IPS DF 6.9 (cell line): ENCODE measurements around the gene VARS2.
"Not testable (repeated sequence)": the region's sequence is repeated elsewhere in the genome, so short reads cannot be mapped to it uniquely, and the experiment has no call there.

Experiments
- DNase-seq: peaks from one replicate; pipeline ENCODE4 v3.0.0-alpha.2; 2013; ENCODE audit warnings: low read depth, low spot score
- H3K27ac ChIP-seq: one replicate; pipeline ENCODE4 v1.5.1; 2013; ENCODE audit warnings: low read length, control low read depth
- H3K27me3 ChIP-seq: 2 replicates; pipeline ENCODE4 v1.6.1; 2013; ENCODE audit warnings: mild to moderate bottlenecking, low read length; ENCODE audit not compliant: control insufficient read depth, insufficient read depth
- H3K36me3 ChIP-seq: 2 replicates; pipeline ENCODE4 v1.6.1; 2013; ENCODE audit warnings: low read length; ENCODE audit not compliant: control insufficient read depth, insufficient read depth
- H3K4me1 ChIP-seq: 2 replicates; pipeline ENCODE4 v1.6.1; 2013; ENCODE audit warnings: low read length; ENCODE audit not compliant: control insufficient read depth, insufficient read depth
- H3K4me3 ChIP-seq: 2 replicates; pipeline ENCODE4 v1.5.1; 2013; ENCODE audit warnings: mild to moderate bottlenecking, low read length
- H3K9me3 ChIP-seq: 2 replicates; pipeline ENCODE4 v1.6.1; 2013; ENCODE audit warnings: low read length, inconsistent platforms; ENCODE audit not compliant: control insufficient read depth, insufficient read depth
- WGBS: extraction: QIAGEN DNeasy Blood & Tissue Kit; methylation state at CpG from one replicate; pipeline ENCODE4 v1.1.7; 2013; ENCODE audit warnings: mixed read lengths, missing lambda C conversion rate; ENCODE audit not compliant: insufficient read length, insufficient coverage; 5-methylcytosine and 5-hydroxymethylcytosine counted together

VARS2 gene

GRCh38 chr6:30901436-30901835 lies 12.6 kb upstream of the VARS2 start:
- no peak for DNase-seq
- H3K4me3 ChIP-seq: no peak overlapping the region
- peaks cover 28% of the 10 kb centered on the region for H3K36me3 ChIP-seq
- no peaks in the 10 kb centered on the region for H3K9me3 ChIP-seq
- H3K27ac ChIP-seq: no peak overlapping the region
- H3K27me3 ChIP-seq: no peaks in the 10 kb centered on the region
- H3K4me1 ChIP-seq: no peaks in the 10 kb centered on the region

GRCh38 chr6:30902196-30902595 lies 11.8 kb upstream of the VARS2 start:
- H3K9me3 ChIP-seq, H3K4me1 ChIP-seq, H3K27ac ChIP-seq, H3K4me3 ChIP-seq, DNase-seq, H3K27me3 ChIP-seq: not testable (repeated sequence)
- H3K36me3 ChIP-seq: peaks cover 21% of the 10 kb centered on the region
- WGBS: no CpG with 5 or more reads among the region's 9 CpGs

- Histone ChIP-seq H3K27ac (no peak overlapping the region), H3K36me3 (peaks cover 16% of the 10 kb centered on the region), H3K9me3 (no peaks in the 10 kb centered on the region), H3K27me3 (no peaks in the 10 kb centered on the region), H3K4me1 (no peaks in the 10 kb centered on the region), H3K4me3 (no peak overlapping the region)
- no CpG with 5 or more reads among the region's 5 CpGs for WGBS
- no peak for DNase-seq
Observed at GRCh38 chr6:30902709-30903108, 11.3 kb upstream of the VARS2 start.

- Histone ChIP-seq H3K36me3 (peaks cover 11% of the 10 kb centered on the region), H3K27me3 (no peaks in the 10 kb centered on the region), H3K4me3 (no peak overlapping the region), H3K4me1 (no peaks in the 10 kb centered on the region), H3K9me3 (no peaks in the 10 kb centered on the region), H3K27ac (no peak overlapping the region)
- no CpG with 5 or more reads among the region's 4 CpGs for WGBS
- DNase-seq: no peak
Observed at GRCh38 chr6:30903236-30903635, 10.8 kb upstream of the VARS2 start.

GRCh38 chr6:30907290-30907757 lies 6.7 kb upstream of the VARS2 start:
- H3K27ac ChIP-seq: not testable (repeated sequence)
- WGBS: no CpG with 5 or more reads among the region's 16 CpGs

GRCh38 chr6:30907758-30908591 lies 6.1 kb upstream of the VARS2 start, which contains the start of gene GTF2H4:
TSS of gene GTF2H4 (plus strand) at chr6:30908207.
- no peak within 1 kb of the TSS for H3K27ac ChIP-seq

More at GRCh38 chr6:30907290-30907757, 6.7 kb upstream of the VARS2 start:
- H3K9me3 ChIP-seq, DNase-seq, H3K36me3 ChIP-seq, H3K4me1 ChIP-seq, H3K27me3 ChIP-seq: not testable (repeated sequence)
- H3K4me3 ChIP-seq: peak overlapping the region; percentile 39; the same call in 1 of the 2 replicates

GRCh38 chr6:30908700-30909099 lies 5.3 kb upstream of the VARS2 start:
- WGBS: no CpG with 5 or more reads among the region's 2 CpGs
- Histone ChIP-seq H3K4me3 (peak overlapping the region; percentile 78; the same call in 1 of the 2 replicates), H3K36me3 (peaks cover 4% of the 10 kb centered on the region), H3K9me3 (no peaks in the 10 kb centered on the region), H3K27me3 (no peaks in the 10 kb centered on the region), H3K27ac (no peak overlapping the region), H3K4me1 (peaks cover under 1% of the 10 kb centered on the region; the same call in 1 of the 2 replicates)
- DNase-seq: no peak

More at GRCh38 chr6:30907758-30908591, 6.1 kb upstream of the VARS2 start, which contains the start of gene GTF2H4:
- Histone ChIP-seq H3K4me1 (no peaks in the 10 kb centered on the region), H3K36me3 (peaks cover 4% of the 10 kb centered on the region), H3K4me3 (peak within 1 kb of the TSS; percentile 78; the same call in 1 of the 2 replicates), H3K27me3 (no peaks in the 10 kb centered on the region), H3K9me3 (no peaks in the 10 kb centered on the region)
- DNase-seq: peak; percentile 98
- WGBS: no CpG with 5 or more reads among the region's 49 CpGs

GRCh38 chr6:30910473-30910872 lies 3.6 kb upstream of the VARS2 start:
- WGBS: no CpG with 5 or more reads among the region's 12 CpGs
- not testable (repeated sequence) for H3K9me3 ChIP-seq

GRCh38 chr6:30912746-30913520 lies 1.1 kb upstream of the VARS2 start:
- peaks cover 1% of the 10 kb centered on the region; the same call in 1 of the 2 replicates for H3K4me1 ChIP-seq
- no CpG with 5 or more reads among the region's 8 CpGs for WGBS
- no peak overlapping the region for H3K27ac ChIP-seq
- H3K4me3 ChIP-seq: no peak overlapping the region
- H3K27me3 ChIP-seq: no peaks in the 10 kb centered on the region
- H3K36me3 ChIP-seq: peaks cover 9% of the 10 kb centered on the region
- no peak for DNase-seq
- H3K9me3 ChIP-seq: no peaks in the 10 kb centered on the region

More at GRCh38 chr6:30910473-30910872, 3.6 kb upstream of the VARS2 start:
- not testable (repeated sequence) for H3K27me3 ChIP-seq, H3K36me3 ChIP-seq, DNase-seq, H3K4me3 ChIP-seq, H3K27ac ChIP-seq, H3K4me1 ChIP-seq

GRCh38 chr6:30913721-30914075 lies 340 bp upstream of the VARS2 start:
- WGBS: no CpG with 5 or more reads among the region's 31 CpGs
- Histone ChIP-seq H3K27ac (no peak overlapping the region), H3K36me3 (peaks cover 9% of the 10 kb centered on the region)

More at GRCh38 chr6:30913721-30914075, 340 bp upstream of the VARS2 start:
- Histone ChIP-seq H3K4me1 (peaks cover 1% of the 10 kb centered on the region; the same call in 1 of the 2 replicates), H3K4me3 (peak overlapping the region; percentile 57; the same call in 1 of the 2 replicates), H3K9me3 (no peaks in the 10 kb centered on the region), H3K27me3 (no peaks in the 10 kb centered on the region)
- DNase-seq: no peak
